Breast epithelium (tissue), 3 donors: ENCODE measurements around the gene FABP1.

ENCODE experiments used
- CTCF ChIP-seq, 3 donors: fragments of 450-650 bp; IDR thresholded peaks; one replicate each; pipeline ENCODE4 v1.5.1; 2016 to 2017; ENCODE audit warnings: antibody characterized with exemption in 3 of 3, mild to moderate bottlenecking in 3 of 3, moderate library complexity in 3 of 3
- POLR2A ChIP-seq: fragments of 450-650 bp; IDR thresholded peaks from one replicate; pipeline ENCODE4 v1.6.1; 2016; ENCODE audit warnings: antibody characterized with exemption, mild to moderate bottlenecking, moderate library complexity
- POLR2AphosphoS5 ChIP-seq, 3 donors: sonication (generic); formaldehyde crosslinking; IDR thresholded peaks; one replicate each; pipeline ENCODE4 v1.6.1; 2017; ENCODE audit warnings: antibody characterized with exemption in 3 of 3

- TF ChIP-seq CTCF (IDR thresholded peaks at IDR 0.05) (no peak), POLR2AphosphoS5 (IDR thresholded peaks at IDR 0.05) (no peak), POLR2A (no peak)
These were observed 49.7 kb upstream of the FABP1 start for GRCh38 chr2:88177556-88177955.
